ENCODE data around the gene TRAPPC12. TPM values are rescaled to one million over a fixed set of nuclear protein-coding genes. Genes with fewer than 3 reads are reported as not detected.

TRAPPC12 gene
- total RNA-seq, 1 donor: 62.7 TPM

DNA sequence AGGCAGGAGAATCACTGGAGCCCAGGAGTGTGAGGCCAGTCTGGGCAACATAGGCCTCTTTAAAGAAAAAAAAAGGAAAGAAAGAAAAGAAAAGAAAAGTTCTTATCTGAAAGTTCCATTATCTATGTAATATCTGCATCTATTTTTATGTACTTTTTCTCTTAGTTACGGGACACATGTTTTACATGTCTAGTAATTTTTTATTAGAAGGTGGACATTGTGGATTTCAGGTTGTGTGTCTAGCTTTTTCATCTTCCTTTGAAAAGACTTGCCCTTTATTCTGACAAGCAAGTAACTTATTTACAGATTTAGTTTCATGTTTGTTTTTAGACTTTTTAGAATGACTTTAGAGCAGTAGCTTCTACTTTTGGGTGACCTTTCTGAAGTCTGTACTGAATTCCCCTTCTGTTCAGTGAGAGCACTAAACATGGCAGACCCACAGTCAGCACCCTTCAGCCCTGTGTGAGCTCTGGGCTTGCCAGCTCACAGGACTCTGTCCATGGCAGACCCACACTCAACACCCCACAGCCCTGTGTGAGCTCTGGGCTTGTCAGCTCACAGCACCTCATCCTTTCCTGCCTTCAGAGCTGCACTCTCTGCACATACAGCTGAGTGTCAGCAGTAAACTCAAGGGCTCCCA is 17.5 kb downstream of the TRAPPC12 start:
- no peak overlapping the region for H3K4me3 ChIP-seq (ENCODE audit: low read depth, low read length)
- TF ChIP-seq, protein P1, sequence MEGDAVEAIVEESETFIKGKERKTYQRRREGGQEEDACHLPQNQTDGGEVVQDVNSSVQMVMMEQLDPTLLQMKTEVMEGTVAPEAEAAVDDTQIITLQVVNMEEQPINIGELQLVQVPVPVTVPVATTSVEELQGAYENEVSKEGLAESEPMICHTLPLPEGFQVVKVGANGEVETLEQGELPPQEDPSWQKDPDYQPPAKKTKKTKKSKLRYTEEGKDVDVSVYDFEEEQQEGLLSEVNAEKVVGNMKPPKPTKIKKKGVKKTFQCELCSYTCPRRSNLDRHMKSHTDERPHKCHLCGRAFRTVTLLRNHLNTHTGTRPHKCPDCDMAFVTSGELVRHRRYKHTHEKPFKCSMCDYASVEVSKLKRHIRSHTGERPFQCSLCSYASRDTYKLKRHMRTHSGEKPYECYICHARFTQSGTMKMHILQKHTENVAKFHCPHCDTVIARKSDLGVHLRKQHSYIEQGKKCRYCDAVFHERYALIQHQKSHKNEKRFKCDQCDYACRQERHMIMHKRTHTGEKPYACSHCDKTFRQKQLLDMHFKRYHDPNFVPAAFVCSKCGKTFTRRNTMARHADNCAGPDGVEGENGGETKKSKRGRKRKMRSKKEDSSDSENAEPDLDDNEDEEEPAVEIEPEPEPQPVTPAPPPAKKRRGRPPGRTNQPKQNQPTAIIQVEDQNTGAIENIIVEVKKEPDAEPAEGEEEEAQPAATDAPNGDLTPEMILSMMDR (IDR thresholded peaks at IDR 0.05; ENCODE audit: insufficient read depth, low read length): no peak
- no peak for DNase-seq (ENCODE audit: low read depth)

GRCh38 chr2:3398857-3399256 is 19.4 kb downstream of the TRAPPC12 start:
- TF ChIP-seq, protein P1 (IDR thresholded peaks at IDR 0.05; ENCODE audit: insufficient read depth, low read length): no peak
- DNase-seq (ENCODE audit: low read depth): no peak
- no peak overlapping the region for H3K4me3 ChIP-seq (ENCODE audit: low read depth, low read length)

DNA sequence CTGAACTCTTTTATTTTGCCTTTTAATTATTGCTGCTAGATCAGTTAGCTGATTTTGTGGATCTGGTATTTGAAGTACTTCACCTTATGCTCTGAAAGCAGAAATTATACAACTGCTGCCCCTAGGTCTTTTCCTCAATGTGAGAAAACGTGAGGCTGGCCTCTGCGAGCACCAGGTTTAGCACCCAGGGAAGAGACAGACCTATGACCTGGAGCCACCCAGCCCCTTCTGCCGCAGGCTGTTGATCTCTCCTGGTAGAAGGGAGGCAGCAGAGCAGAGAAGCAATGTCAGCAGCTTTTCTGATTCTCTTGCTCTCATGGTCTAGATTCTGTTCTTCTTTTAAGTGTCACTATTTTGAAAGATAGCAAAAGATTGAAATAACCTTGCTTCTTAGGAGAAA is 19.9 kb downstream of the TRAPPC12 start:
- no peak for DNase-seq (ENCODE audit: low read depth)
- H3K4me3 ChIP-seq (ENCODE audit: low read depth, low read length): no peak overlapping the region
- TF ChIP-seq, protein P1 (IDR thresholded peaks at IDR 0.05; ENCODE audit: insufficient read depth, low read length): no peak

- TF ChIP-seq, protein P1 (IDR thresholded peaks at IDR 0.05; ENCODE audit: insufficient read depth, low read length): no peak
- H3K4me3 ChIP-seq (ENCODE audit: low read depth, low read length): no peak overlapping the region
- DNase-seq (ENCODE audit: low read depth): no peak
Measured at GRCh38 chr2:3399829-3400228, 20.3 kb downstream of the TRAPPC12 start.

GRCh38 chr2:3403587-3404334 is 24.3 kb downstream of the TRAPPC12 start:
- no peak overlapping the region for H3K4me3 ChIP-seq (ENCODE audit: low read depth, low read length)
- TF ChIP-seq, protein P1 (IDR thresholded peaks at IDR 0.05; ENCODE audit: insufficient read depth, low read length): no peak
- no peak for DNase-seq (ENCODE audit: low read depth)

- no peak for DNase-seq (ENCODE audit: low read depth)
- H3K4me3 ChIP-seq (ENCODE audit: low read depth, low read length): no peak overlapping the region
- TF ChIP-seq, protein P1 (IDR thresholded peaks at IDR 0.05; ENCODE audit: insufficient read depth, low read length): no peak
Measured at GRCh38 chr2:3404349-3404894, 24.9 kb downstream of the TRAPPC12 start.

All from fibroblast of the aortic adventitia (primary cell).